Activated CD4-positive, CD25-positive, alpha-beta regulatory T cell treated with anti-CD3 and anti-CD28 coated beads, Interleukin-2, amount 50 U/mL, for 72 hours (primary cell): ENCODE measurements around the gene MAPK8IP1.

Source experiments
- DNase-seq: peaks from one replicate; pipeline ENCODE4 v3.0.0; 2021

MAPK8IP1 gene

GRCh38 chr11:45860348-45860747 is 25.1 kb upstream of the MAPK8IP1 start:
- DNase-seq: no peak

DNA sequence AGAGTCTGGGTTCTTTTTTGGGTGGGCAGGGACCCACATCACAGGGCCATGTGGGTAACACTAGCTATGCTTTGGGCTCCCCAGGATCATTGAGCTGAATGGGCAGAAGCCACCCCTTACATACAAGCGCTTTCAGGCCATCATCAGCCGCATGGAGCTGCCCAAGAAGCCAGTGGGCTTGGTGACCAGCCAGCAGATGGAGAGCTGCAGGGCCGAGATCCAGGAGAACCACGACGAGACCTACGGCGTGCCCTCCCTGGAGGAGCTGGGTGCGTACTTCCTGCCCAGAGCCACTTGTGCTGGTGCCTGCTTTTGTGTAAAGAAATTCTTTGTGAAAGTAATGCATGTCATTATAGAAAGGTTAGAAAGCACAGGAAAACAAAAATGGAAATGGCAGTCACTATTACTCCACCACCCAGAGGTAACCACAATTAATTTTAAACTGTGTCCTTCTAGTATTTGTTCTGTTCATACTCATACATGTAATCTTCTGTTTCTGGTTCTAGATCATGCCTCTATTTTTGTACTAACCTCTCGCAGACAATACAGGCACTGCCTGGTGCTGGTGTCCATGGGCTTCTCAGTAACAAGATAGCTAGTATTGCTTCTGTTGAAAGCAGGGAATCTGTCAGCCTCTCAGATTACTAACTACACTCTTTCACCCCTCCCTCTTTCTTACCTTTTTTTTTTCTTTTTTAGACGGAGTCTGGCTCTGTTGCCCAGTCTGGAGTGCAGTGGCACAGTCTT is 24.5 kb upstream of the MAPK8IP1 start:
- DNase-seq: no peak

DNA sequence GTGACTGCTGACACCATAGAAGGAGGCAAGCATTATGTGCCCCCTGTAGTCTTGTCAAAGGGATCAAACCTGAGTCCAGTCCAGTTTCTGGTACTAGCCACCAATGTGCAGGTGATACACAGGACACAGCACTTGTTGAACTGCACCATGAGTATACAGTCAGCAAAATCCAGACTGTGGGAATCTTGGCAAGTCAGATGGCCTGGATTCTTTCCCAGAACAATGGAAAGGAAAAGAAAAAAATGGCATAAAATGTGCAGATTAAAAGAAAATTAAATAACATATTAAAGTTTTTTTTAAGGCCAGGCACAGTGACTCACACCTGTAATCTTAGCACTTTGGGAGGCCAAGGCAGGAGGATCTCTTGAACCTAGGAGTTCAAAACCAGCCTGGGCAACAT is 21.4 kb upstream of the MAPK8IP1 start:
- DNase-seq: no peak

- DNase-seq: no peak
Observed at GRCh38 chr11:45869551-45869950, 15.9 kb upstream of the MAPK8IP1 start.

- DNase-seq: no peak
Observed at GRCh38 chr11:45870706-45871105, 14.7 kb upstream of the MAPK8IP1 start.

- no peak for DNase-seq
Observed at GRCh38 chr11:45871638-45872037, 13.8 kb upstream of the MAPK8IP1 start.

DNA sequence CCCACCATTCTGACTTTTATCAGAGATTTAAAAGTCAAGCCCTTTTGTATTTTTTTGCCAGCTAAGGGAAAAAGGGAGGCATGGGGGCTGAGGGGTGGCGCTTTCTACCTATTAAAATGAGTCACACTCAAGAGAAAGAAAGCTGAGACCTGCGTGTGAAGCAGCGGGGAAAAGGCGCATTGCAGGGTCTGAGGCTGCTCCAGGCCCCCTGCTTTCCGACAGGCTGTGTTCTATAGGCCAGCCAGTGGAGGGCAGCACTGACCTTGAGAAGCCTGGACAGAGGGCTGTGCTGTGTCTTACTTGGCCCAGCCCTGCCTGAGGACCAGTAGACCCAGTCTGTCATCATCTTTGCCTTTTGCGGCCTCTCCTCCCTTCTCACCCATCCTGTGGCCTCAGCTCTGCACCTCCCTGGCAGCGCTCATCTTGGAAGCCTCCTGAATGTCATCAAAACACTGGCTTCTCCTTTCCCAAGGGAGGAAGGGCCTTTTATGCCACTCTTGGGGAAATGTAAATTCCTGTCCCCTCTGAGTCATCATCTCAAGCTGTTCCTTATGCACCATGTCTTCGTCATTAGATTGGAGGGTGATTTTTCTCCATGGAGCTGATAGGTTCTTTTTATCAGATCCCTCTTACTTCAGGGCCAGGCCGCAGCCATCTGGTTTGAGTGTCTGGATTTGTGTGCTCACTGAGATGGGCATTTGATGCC is 12.6 kb upstream of the MAPK8IP1 start:
- DNase-seq: peak; percentile 35

- no peak for DNase-seq
Observed at GRCh38 chr11:45876401-45876800, 9.1 kb upstream of the MAPK8IP1 start.

- no peak for DNase-seq
Observed at GRCh38 chr11:45877221-45877620, 8.2 kb upstream of the MAPK8IP1 start.

- DNase-seq: no peak
Observed at GRCh38 chr11:45877845-45878244, 7.6 kb upstream of the MAPK8IP1 start.

DNA sequence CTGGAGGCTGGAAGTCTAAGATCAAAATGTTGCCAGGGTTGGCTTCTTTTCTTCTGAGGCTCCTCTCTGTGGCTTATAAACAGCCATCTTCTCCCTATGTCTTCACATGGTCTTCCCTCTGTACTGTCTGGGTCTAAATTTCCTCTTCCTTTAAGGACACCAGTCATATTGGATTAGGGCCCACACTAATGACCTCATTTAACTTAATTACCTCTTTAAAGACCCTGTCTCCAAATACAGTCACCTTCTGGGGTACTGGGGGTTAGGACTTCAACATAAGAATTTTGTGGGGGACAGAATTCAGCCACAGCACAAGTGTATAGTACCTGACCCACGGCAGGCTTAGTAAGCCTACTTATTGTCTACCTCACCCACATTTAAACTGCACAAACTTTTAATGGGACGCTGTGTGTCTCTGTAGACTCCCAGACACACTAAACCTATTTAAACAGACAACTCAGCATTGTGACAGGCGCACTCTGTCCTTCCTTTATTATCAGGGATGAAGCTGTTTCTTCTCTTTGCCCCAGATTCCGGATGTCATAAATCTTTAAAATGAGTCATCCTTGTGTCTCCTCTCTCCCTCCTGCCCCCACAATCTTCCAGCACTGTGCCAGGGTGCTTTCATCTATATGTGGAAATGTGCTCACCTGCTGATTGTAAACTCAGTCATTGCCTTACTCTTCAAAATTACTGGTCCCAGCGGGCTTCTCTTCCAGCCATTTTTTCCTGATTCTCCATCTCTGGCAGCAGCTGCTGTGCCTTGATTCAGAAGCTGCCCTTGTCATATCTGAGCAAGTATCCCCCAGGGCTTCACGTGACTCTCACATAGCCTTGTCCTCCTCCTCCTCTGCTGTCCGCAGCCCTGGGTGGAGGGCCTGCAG is 5.4 kb upstream of the MAPK8IP1 start:
- DNase-seq: no peak

- DNase-seq: no peak
Observed at GRCh38 chr11:45880772-45881570, 4.5 kb upstream of the MAPK8IP1 start.

DNA sequence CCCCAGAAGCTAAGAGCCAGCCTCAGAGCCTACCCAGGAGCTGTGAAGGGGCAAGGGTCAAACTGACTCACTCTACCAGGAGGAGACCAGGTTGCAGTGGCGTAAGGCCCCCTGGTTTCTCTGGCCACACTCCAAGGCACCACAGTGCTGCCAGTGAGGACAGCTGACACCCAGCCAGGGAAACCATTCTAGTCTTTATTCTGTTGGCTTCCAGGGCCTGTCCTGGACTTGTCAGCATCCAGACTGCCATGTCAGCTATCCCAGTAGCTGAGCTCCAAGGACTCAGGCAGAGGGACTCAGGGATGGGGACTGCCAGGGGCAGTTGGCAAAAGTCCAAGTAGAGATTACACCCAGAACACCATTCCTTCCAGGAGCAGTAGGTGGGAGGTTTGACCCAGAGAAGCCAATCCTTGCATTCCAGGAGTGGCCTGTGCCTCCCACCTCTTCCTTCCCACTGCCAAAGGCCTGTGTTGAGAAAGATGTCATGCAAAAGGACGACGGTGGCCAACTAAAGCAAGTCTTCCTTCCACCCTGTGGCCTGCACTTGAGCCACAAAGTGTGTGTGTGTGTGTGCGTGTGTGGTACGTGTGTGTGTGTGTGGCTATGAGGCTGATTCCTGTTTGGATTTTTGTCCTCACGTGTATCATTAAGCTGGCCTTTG is 3.6 kb upstream of the MAPK8IP1 start:
- DNase-seq: no peak

GRCh38 chr11:45884596-45885185 is 760 bp upstream of the MAPK8IP1 start:
- no peak for DNase-seq

DNA sequence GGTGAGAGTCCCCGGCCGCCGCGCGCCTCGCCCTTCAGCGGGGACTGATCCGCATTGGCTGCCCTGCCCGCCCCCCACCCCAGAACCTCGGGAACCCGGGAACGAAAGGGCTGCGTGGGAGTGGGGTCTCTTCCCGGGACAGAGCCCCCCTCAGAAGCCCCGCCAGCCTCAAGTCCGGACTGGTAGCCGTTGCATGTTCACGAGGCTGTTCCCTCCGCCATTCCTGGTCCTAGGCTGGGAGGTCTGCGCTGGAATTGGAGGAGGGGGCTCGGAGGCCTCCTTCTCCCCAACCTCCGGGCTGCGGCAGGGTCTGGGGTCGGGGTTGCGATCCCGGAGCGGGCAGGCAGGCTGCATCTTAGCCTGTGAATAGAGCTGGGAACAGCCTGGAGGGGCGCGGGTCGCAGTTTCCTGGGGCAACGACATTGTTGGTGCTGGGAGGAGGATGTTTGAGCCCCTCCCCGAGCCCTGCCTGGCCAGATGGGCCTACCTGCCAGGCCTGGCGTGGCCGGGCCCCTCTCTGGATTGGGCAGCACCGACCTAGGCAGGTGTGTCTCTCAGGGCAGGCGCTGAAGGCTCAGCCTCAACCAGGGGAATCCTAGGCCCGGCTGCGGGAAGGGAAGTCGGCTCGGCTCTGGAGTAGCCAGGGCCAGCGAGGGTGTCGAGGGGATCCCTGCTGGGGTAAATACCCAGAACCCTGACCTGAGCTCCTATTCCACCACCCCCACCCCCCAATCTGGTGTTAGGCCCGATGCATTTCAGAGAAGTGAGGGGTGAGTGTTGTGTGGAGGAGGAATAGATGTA is 670 bp downstream of the MAPK8IP1 start:
- DNase-seq: no peak

GRCh38 chr11:45886816-45887520 is 1.5 kb downstream of the MAPK8IP1 start:
- no peak for DNase-seq

DNA sequence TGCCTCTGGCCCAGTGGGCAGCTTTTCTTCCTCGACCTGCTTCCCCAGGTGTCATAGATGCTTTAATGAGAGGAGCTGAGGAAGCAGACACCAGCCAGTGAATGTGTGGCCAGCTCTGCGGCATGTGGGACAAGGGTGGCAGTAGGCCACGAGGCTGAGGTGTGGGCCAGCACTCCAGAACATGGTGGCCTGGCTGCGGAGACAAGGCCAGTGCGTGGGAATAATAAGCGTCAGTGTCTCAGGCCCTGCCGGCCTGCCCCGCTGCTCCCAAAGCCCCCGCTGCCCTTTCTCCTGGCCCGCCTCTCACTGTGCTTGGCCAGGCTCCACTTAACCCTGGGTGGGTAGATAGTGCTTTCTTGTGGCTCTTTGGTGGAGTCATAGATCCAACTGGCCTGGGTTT is 2.1 kb downstream of the MAPK8IP1 start:
- DNase-seq: no peak

GRCh38 chr11:45889555-45889954 is 4.1 kb downstream of the MAPK8IP1 start:
- no peak for DNase-seq

DNA sequence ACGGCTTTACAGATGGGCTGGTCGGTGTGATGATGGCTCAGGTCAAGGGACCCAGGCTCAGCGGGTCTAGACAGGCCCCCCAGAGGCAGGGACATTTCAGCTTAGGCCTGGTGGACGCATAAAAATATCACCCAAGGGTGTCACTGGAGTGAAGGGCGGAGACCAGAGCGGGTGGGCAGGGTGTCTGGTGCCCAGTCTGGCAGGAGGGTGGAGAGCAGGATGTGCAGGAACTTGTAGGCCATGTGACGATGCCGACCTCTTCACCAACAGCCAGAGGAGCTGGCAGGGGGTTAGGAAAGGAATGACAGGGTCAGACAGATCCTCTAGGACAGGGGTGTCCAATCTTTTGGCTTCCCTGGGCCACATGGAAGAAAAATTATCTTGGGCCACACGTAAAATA is 4.5 kb downstream of the MAPK8IP1 start:
- no peak for DNase-seq

- DNase-seq: no peak
Observed at GRCh38 chr11:45890886-45891550, 5.6 kb downstream of the MAPK8IP1 start.
